ENCODE data around the gene COL23A1.

Gene COL23A1

GRCh38 chr5:178392931-178393394 lies 197.2 kb downstream of the COL23A1 start:
- no peak overlapping the region for H3K27ac ChIP-seq
- TF ChIP-seq CTCF (conservative IDR thresholded peaks at IDR 0.05), result no peak

DNA sequence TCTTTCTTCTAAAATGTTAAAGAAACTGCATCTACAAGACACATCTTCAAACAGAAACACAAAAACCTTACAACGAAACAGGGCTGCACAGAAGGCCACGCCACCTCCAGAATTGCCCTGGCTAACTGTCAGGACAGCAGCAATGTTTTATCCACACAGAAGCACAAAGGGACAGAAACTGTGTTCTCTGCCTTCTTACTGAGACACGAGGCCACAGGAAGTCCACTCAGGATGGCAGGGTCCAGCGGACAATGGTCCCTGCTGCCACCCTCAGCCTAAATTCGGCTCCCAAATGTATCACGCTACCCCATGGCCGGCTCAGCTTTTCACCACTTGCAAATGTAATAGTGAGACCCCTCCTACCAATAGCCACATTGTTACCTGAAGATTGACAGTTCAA lies 197.8 kb downstream of the COL23A1 start:
- TF ChIP-seq CTCF (conservative IDR thresholded peaks at IDR 0.05), result no peak
- no peak overlapping the region for H3K27ac ChIP-seq

GRCh38 chr5:178391480-178391879 lies 198.7 kb downstream of the COL23A1 start:
- no peak overlapping the region for H3K27ac ChIP-seq
- no peak for TF ChIP-seq CTCF (conservative IDR thresholded peaks at IDR 0.05)

DNA sequence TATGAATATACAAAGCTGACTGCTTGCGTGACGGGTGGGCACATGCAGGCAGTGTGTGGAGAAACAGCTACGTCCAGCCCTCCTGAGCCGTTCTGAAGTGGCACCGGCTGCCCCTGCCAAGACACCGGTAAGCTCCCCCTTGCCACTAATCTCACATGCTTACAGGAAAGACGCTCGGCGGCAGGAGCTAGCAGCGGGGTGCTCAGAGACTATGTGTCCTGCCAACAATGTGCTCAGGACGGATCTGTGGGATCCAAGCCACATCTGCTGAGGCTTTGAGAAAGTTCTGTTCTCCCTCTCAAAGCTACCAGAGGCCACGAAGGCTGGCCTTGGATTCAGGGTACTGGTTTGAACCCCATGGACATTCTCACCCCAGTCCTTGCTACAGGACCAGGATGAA lies 200.4 kb downstream of the COL23A1 start:
- TF ChIP-seq CTCF (conservative IDR thresholded peaks at IDR 0.05), result no peak
- no peak overlapping the region for H3K27ac ChIP-seq

GRCh38 chr5:178389026-178389729 lies 201.0 kb downstream of the COL23A1 start:
- H3K27ac ChIP-seq, result no peak overlapping the region
- TF ChIP-seq CTCF (conservative IDR thresholded peaks at IDR 0.05), result no peak

- H3K27ac ChIP-seq, result no peak overlapping the region
- TF ChIP-seq CTCF (conservative IDR thresholded peaks at IDR 0.05), result no peak
Measured at GRCh38 chr5:178388386-178389025, 201.7 kb downstream of the COL23A1 start.

GRCh38 chr5:178387856-178388190 lies 202.4 kb downstream of the COL23A1 start:
- no peak for TF ChIP-seq CTCF (conservative IDR thresholded peaks at IDR 0.05)
- no peak overlapping the region for H3K27ac ChIP-seq

All from VCaP (cell line).